GM12878 (cell line): Measurements from ENCODE around the gene ARHGDIA. TPM values are rescaled to one million over a fixed set of nuclear protein-coding genes. Genes with fewer than 3 reads are reported as not detected.

Source experiments
- ATAC-seq: fragments of 200-7000 bp; cut with Tn5 transposase; 3 replicates; pipeline ENCODE4 v1.9.1; 2020; ENCODE audit warnings: mild to moderate bottlenecking, moderate library complexity
- BruUV-seq: library from RNA; stranded (reverse); fragments of 400-500 nt; replicated peaks from 2 replicates; lab custom pipeline; 2021; lab: Mats Ljungman, UMichigan
- CTCF ChIA-PET: fragments of 300-600 bp; sonication (Branson Sonifier 250); formaldehyde crosslinking; extraction: SDS; loops from one replicate; lab custom pipeline; 2021; ENCODE audit warnings: inconsistent platforms; lab: Yijun Ruan, JAX
- POLR2A ChIA-PET: fragments of 350-600 bp; formaldehyde crosslinking; extraction: SDS; loops from one replicate; lab custom pipeline; 2021; ENCODE audit warnings: inconsistent platforms; lab: Charles Lee
- RAD21 ChIA-PET: fragments of 300-600 bp; sonication (Branson Sonifier 250); formaldehyde crosslinking; loops from one replicate; lab custom pipeline; 2023; ENCODE audit warnings: antibody characterized with exemption; ENCODE audit not compliant: unreplicated experiment; lab: Charles Lee
- SMC1A ChIA-PET: fragments of 300-600 bp; sonication (Branson Sonifier 250); formaldehyde crosslinking; loops from one replicate; lab custom pipeline; 2023; ENCODE audit not compliant: unreplicated experiment, uncharacterized antibody; lab: Charles Lee
- DNase-seq: peaks from one replicate; pipeline ENCODE4 v3.0.0-alpha.2; 2011; ENCODE audit warnings: low read depth, low spot score
- FAIRE-seq: peaks from 3 replicates; lab custom pipeline; 2011; peaks lifted over from hg19 to GRCh38; lab: Jason Lieb, UNC
- H2AFZ ChIP-seq: 2 replicates; pipeline ENCODE4 v1.6.0; 2011; ENCODE audit warnings: low read depth, low read length, control low read depth; ENCODE audit not compliant: control insufficient read depth
- H3K27ac ChIP-seq: 2 replicates; pipeline ENCODE4 v1.5.1; 2011; ENCODE audit warnings: control low read depth; ENCODE audit not compliant: control insufficient read depth, insufficient read depth
- H3K27me3 ChIP-seq, 2 experiments: replicated peaks in 1 of 2; 2 replicates each; pipeline versions ENCODE4 v1.6.0 to v1.6.1; 2011; ENCODE audit warnings: low read length in 1 of 2; ENCODE audit not compliant: control insufficient read depth in 2 of 2, insufficient read depth in 2 of 2
- H3K36me3 ChIP-seq, 2 experiments: 2 replicates each; pipeline ENCODE4 v1.5.1; 2011; ENCODE audit warnings: low read length in 1 of 2; ENCODE audit not compliant: control insufficient read depth in 2 of 2, insufficient read depth in 2 of 2
- H3K4me1 ChIP-seq: 2 replicates; pipeline ENCODE4 v1.6.1; 2011; ENCODE audit warnings: mild to moderate bottlenecking, low read length, moderate library complexity, mixed read lengths; ENCODE audit not compliant: control insufficient read depth, insufficient read depth
- H3K4me2 ChIP-seq: 2 replicates; pipeline ENCODE4 v1.6.0; 2011; ENCODE audit warnings: control low read depth; ENCODE audit not compliant: control insufficient read depth, insufficient read depth
- H3K4me3 ChIP-seq: fragments of 200-600 bp; sonication (generic); 2 replicates; pipeline ENCODE4 v1.5.1; 2016
- H3K79me2 ChIP-seq: 2 replicates; pipeline ENCODE4 v1.6.0; 2011; ENCODE audit warnings: low read length; ENCODE audit not compliant: control insufficient read depth, insufficient read depth
- H3K9ac ChIP-seq: 2 replicates; pipeline ENCODE4 v1.8.0; 2011; ENCODE audit warnings: low read length, control low read depth, mixed read lengths; ENCODE audit not compliant: control insufficient read depth, insufficient read depth
- H3K9me3 ChIP-seq: replicated peaks from 3 replicates; pipeline ENCODE4 v1.5.1; 2011; ENCODE audit warnings: mild to moderate bottlenecking, low read length; ENCODE audit not compliant: control insufficient read depth, insufficient read depth
- H4K20me1 ChIP-seq: 2 replicates; pipeline ENCODE4 v1.6.0; 2011; ENCODE audit not compliant: control insufficient read depth, insufficient read depth
- ATF2 ChIP-seq: IDR thresholded peaks from 2 replicates; pipeline ENCODE4 v1.6.1; 2012; ENCODE audit warnings: low read length, inconsistent platforms
- KLF5 ChIP-seq: fragments of 450-650 bp; IDR thresholded peaks from 2 replicates; pipeline ENCODE4 v1.6.1; 2014; ENCODE audit warnings: mild to moderate bottlenecking; ENCODE audit not compliant: partially characterized antibody
- NR2C2 ChIP-seq: IDR thresholded peaks from 2 replicates; pipeline ENCODE4 v1.6.1; 2011; ENCODE audit warnings: borderline replicate concordance, low read depth; ENCODE audit not compliant: control insufficient read depth, insufficient read length
- POLR2A ChIP-seq: IDR thresholded peaks from 2 replicates; pipeline ENCODE4 v1.6.1; 2011; ENCODE audit warnings: low read depth, mild to moderate bottlenecking, low read length
- WGBS: methylation state at CpG from one replicate; pipeline ENCODE4 v1.1.6; 2016; ENCODE audit warnings: low lambda C conversion rate; ENCODE audit not compliant: insufficient replicate concordance, insufficient coverage; ENCODE audit errors: missing lambda C conversion rate; 5-methylcytosine and 5-hydroxymethylcytosine counted together
- in situ Hi-C: fragments of 300-500 bp; cut with MboI; formaldehyde crosslinking; loops from 9 replicates; pipeline ENCODE4 v1.14.3; 2018; ENCODE audit warnings: mixed read lengths
- intact Hi-C: fragments of 100-400 bp; cut with micrococcal nuclease; formaldehyde crosslinking; loops from one replicate; pipeline ENCODE4 v1.14.2; 2022; ENCODE audit not compliant: unreplicated experiment
- polyA plus RNA-seq, 11 experiments: library from polyadenylated mRNA; depleted of rRNA in 4 of 11; unstranded in 6 of 11; stranded (reverse) in 5 of 11; fragments of >200 nt; fragmentation: Nextera tagmentation in 4 of 11; fragmentation: Illumina TruSeq in 1 of 11; extraction: Ambion mirVana in 4 of 11; extraction: Trizol in 1 of 11; gene quantifications; 1 replicate in 1 of 11; 2 replicates in 10 of 11; pipeline versions ENCODE4 v1.2.1 to v1.2.3, GENCODE V29; 2011 to 2016; ENCODE audit warnings: inconsistent platforms in 2 of 11, missing spikeins in 2 of 11, low read depth in 1 of 11
- total RNA-seq, 4 experiments: library from RNA; depleted of rRNA in 3 of 4; stranded (reverse); fragments of >200 nt in 3 of 4; fragmentation: Illumina TruSeq in 1 of 4; extraction: Trizol in 1 of 4; gene quantifications; 2 replicates each; pipeline versions ENCODE4 v1.2.1 to v1.2.3, GENCODE V29; 2013 to 2021

The ARHGDIA gene
- total and polyA plus RNA-seq, 10 of the 15 experiments (the other 5 are each of a cell fraction or from before 2014, with no cell fraction given), result 17.9 to 552 (median 169) TPM

DNA sequence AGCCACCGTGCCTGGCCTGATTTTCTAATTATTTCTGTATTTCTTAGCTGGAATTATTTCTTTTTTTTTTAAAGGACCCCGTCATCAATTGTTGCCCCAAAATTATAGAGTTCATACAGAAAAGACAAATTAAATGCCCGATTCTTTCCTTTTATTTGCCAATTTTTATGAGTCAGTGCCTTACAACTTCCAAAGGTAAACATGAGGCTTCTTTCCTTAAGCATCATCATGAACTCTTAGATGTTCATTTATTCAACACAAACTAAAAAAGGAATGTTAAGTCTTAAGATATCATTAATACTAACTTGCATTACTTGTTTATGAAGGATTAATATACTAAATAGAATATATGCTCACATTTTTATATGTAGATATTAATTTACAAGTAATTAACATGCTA is 7.2 kb upstream of the ARHGDIA start:
- Histone ChIP-seq H3K36me3 (peaks cover 1 to 2% of the 10 kb centered on the region in 2 experiments; a peak in 1 of 4 replicates), H3K27me3 (no peaks in the 10 kb centered on the region), H3K4me2 (no peak overlapping the region), H3K79me2 (no peaks in the 10 kb centered on the region), H3K4me1 (no peaks in the 10 kb centered on the region), H4K20me1 (no peaks in the 10 kb centered on the region), H3K9ac (no peak overlapping the region), H3K4me3 (no peak overlapping the region)
- BruUV-seq, result no TSS peak
- intact Hi-C loops (no loop called here), in situ Hi-C loops (no loop called here)
- CTCF ChIA-PET, result no interaction called here
- no peak for FAIRE-seq
- no peak for TF ChIP-seq NR2C2
- TF ChIP-seq, all 136 proteins: peak for 0
- ATAC-seq, result no peak
- ChIA-PET POLR2A (no interaction called here), SMC1A (no interaction called here), RAD21 (no interaction called here)
- Histone ChIP-seq H3K27ac (no peak overlapping the region), H3K9me3 (no peaks in the 10 kb centered on the region), H2AFZ (no peak overlapping the region)
- 100% methylated on average over 3 of the region's 3 CpGs for WGBS
- DNase-seq, result no peak

- Histone ChIP-seq H3K9me3 (no peaks in the 10 kb centered on the region), H2AFZ (no peak overlapping the region), H3K9ac (no peak overlapping the region), H4K20me1 (no peaks in the 10 kb centered on the region), H3K4me2 (no peak overlapping the region), H3K27me3 (no peaks in the 10 kb centered on the region), H3K79me2 (peaks cover 1% of the 10 kb centered on the region), H3K4me3 (no peak overlapping the region), H3K4me1 (no peaks in the 10 kb centered on the region), H3K27ac (no peak overlapping the region), H3K36me3 (peaks cover 1 to 2% of the 10 kb centered on the region in 2 experiments; a peak in 1 of 4 replicates)
- ATAC-seq, result no peak
- FAIRE-seq, result no peak
- intact Hi-C loops (no loop called here), in situ Hi-C loops (no loop called here)
- ChIA-PET RAD21 (no interaction called here), SMC1A (no interaction called here), CTCF (no interaction called here), POLR2A (no interaction called here)
- WGBS, result 99% methylated on average over 5 of the region's 5 CpGs
- TF ChIP-seq ATF2, result no peak
- TF ChIP-seq KLF5, result no peak
- 0 out of 2 replicates have a peak, but pooled peaks have one; percentile 38 for TF ChIP-seq POLR2A
- no peak for DNase-seq
- no TSS peak for BruUV-seq
Observed at GRCh38 chr17:81877569-81877968, 6.4 kb upstream of the ARHGDIA start.
